ENCODE data around the gene VPS35L. TPM values are rescaled to one million over a fixed set of nuclear protein-coding genes. Genes with fewer than 3 reads are reported as not detected.

The VPS35L gene
- total and polyA plus RNA-seq, 2 of the 13 experiments (the other 11 are each of a cell fraction or from before 2014, with no cell fraction given), result 1.4 to 1.6 TPM

GRCh38 chr16:19672378-19672777 is 116.9 kb downstream of the VPS35L start:
- FAIRE-seq (no peak), DNase-seq (ENCODE audit: low spot score) (no peak), ATAC-seq (no peak)
- Histone ChIP-seq H3K27ac (ENCODE audit: extremely low read length, insufficient read depth, low read length) (no peak overlapping the region), H4K20me1 (ENCODE audit: insufficient read depth, low read length) (no peaks in the 10 kb centered on the region), H3K9me3 (ENCODE audit: low read length) (no peaks in the 10 kb centered on the region), H3K4me1 (ENCODE audit: insufficient read depth, low read length) (peaks cover 9% of the 10 kb centered on the region), H3K79me2 (ENCODE audit: insufficient read depth, low read length) (no peaks in the 10 kb centered on the region), H3K9ac (ENCODE audit: insufficient read depth, low read depth, low read length) (no peak overlapping the region), H3K27me3 (ENCODE audit: control insufficient read depth in 1 of 2, insufficient read depth in 2 of 2, low read length in 2 of 2) (no peaks in the 10 kb centered on the region), H3K4me3 (replicated peaks in 1 of 3; ENCODE audit: insufficient read depth in 1 of 3, low read depth in 2 of 3, low read length in 3 of 3) (no peak overlapping the region), H2AFZ (ENCODE audit: low read length) (no peak overlapping the region), H3K4me2 (ENCODE audit: low read depth, low read length) (no peak overlapping the region), H3K36me3 (replicated peaks in 1 of 2; ENCODE audit: control insufficient read depth in 1 of 2, insufficient read depth in 2 of 2, low read length in 2 of 2) (no peaks in the 10 kb centered on the region)
- ChIA-PET CTCF (ENCODE audit: low intra/inter-chr PET ratio, low total read pairs) (no interaction called here), POLR2A (no interaction called here)
- no TSS peak for BruUV-seq (replicated peaks)
- no peak for TF ChIP-seq YEATS2 (CRISPR knock-in tag; IDR thresholded peaks at IDR 0.05; ENCODE audit: borderline replicate concordance)
- TF ChIP-seq PCBP1 (IDR thresholded peaks at IDR 0.05; ENCODE audit: borderline replicate concordance, low read depth, low read length), result no peak
- TF ChIP-seq MED8 (CRISPR knock-in tag; IDR thresholded peaks at IDR 0.05; ENCODE audit: insufficient replicate concordance), result no peak
- TF ChIP-seq ZNF550 (CRISPR knock-in tag; IDR thresholded peaks at IDR 0.05; ENCODE audit: borderline replicate concordance), result no peak
- TF ChIP-seq KMT2B (CRISPR knock-in tag; IDR thresholded peaks at IDR 0.05), result no peak
- no peak for TF ChIP-seq POGZ (CRISPR knock-in tag; IDR thresholded peaks at IDR 0.05)
- no peak for TF ChIP-seq ASH2L (IDR thresholded peaks at IDR 0.05; ENCODE audit: insufficient read length, low read depth, low read length)
- no peak for TF ChIP-seq IKZF4 (CRISPR knock-in tag; IDR thresholded peaks at IDR 0.05; ENCODE audit: borderline replicate concordance, low read depth, not compliant biosample characterization)
- TF ChIP-seq, protein P1, sequence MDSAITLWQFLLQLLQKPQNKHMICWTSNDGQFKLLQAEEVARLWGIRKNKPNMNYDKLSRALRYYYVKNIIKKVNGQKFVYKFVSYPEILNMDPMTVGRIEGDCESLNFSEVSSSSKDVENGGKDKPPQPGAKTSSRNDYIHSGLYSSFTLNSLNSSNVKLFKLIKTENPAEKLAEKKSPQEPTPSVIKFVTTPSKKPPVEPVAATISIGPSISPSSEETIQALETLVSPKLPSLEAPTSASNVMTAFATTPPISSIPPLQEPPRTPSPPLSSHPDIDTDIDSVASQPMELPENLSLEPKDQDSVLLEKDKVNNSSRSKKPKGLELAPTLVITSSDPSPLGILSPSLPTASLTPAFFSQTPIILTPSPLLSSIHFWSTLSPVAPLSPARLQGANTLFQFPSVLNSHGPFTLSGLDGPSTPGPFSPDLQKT (CRISPR knock-in tag; IDR thresholded peaks at IDR 0.05; ENCODE audit: borderline replicate concordance), result no peak
- intact Hi-C loops (cut with micrococcal nuclease; ENCODE audit: unreplicated experiment) (no loop called here), in situ Hi-C loops (cut with HindIII; ENCODE audit: extremely low pct_ligation_motif_present, low pct_unique_long_range_greater_than_20kb) (no loop called here)
- WGBS (ENCODE audit: low lambda C conversion rate), result 55% methylated on average over 4 of the region's 4 CpGs

Measured in HepG2 (cell line).